Osteoblast (primary cell): ENCODE measurements around the gene WWC1. TPM values are rescaled to one million over a fixed set of nuclear protein-coding genes. Genes with fewer than 3 reads are reported as not detected.

ENCODE experiments used
- DNase-seq: peaks from one replicate; pipeline ENCODE4 v3.0.0; 2011; ENCODE audit warnings: low spot score, mixed read lengths; ENCODE audit not compliant: insufficient read length; ENCODE audit errors: missing footprints
- H2AFZ ChIP-seq: 2 replicates; pipeline ENCODE4 v1.6.0; 2011; ENCODE audit warnings: mild to moderate bottlenecking, low read length
- H3K27ac ChIP-seq: 2 replicates; pipeline ENCODE4 v1.5.1; 2011; ENCODE audit warnings: mild to moderate bottlenecking, low read depth, low read length, moderate library complexity
- H3K27me3 ChIP-seq: 2 replicates; pipeline ENCODE4 v1.6.0; 2012; ENCODE audit warnings: mild to moderate bottlenecking, control low read depth, inconsistent platforms, low read length, moderate library complexity; ENCODE audit not compliant: insufficient read depth
- H3K36me3 ChIP-seq: 2 replicates; pipeline ENCODE4 v1.5.1; 2011; ENCODE audit warnings: mild to moderate bottlenecking, low read length, control low read depth, moderate library complexity; ENCODE audit not compliant: insufficient read depth
- H3K4me1 ChIP-seq: 2 replicates; pipeline ENCODE4 v1.5.1; 2011; ENCODE audit warnings: mild to moderate bottlenecking, low read length, control low read depth, moderate library complexity; ENCODE audit not compliant: insufficient read depth
- H3K4me2 ChIP-seq: 2 replicates; pipeline ENCODE4 v1.6.0; 2011; ENCODE audit warnings: mild to moderate bottlenecking, low read length; ENCODE audit not compliant: insufficient read depth
- H3K4me3 ChIP-seq: fragments of 200-600 bp; sonication (generic); 3 replicates; pipeline ENCODE4 v1.5.1; 2012; ENCODE audit warnings: mild to moderate bottlenecking, low read length, inconsistent platforms; ENCODE audit not compliant: insufficient read depth
- H3K79me2 ChIP-seq: 2 replicates; pipeline ENCODE4 v1.6.0; 2012; ENCODE audit warnings: mild to moderate bottlenecking, low read length, control low read depth, inconsistent platforms; ENCODE audit not compliant: insufficient read depth
- H3K9me3 ChIP-seq: 2 replicates; pipeline ENCODE4 v1.5.1; 2011; ENCODE audit warnings: low read depth, low read length, control low read depth
- H4K20me1 ChIP-seq: 2 replicates; pipeline ENCODE4 v1.6.0; 2012; ENCODE audit warnings: mild to moderate bottlenecking, low read length, control low read depth; ENCODE audit not compliant: insufficient read depth
- total RNA-seq: library from RNA; depleted of rRNA; stranded (reverse); fragments of >200 nt; gene quantifications from 2 replicates; pipeline ENCODE4 v1.2.3, GENCODE V29; 2012
- TF ChIP-seq, protein P1 (sequence below): IDR thresholded peaks from 2 replicates; pipeline ENCODE4 v1.5.1; 2011; ENCODE audit warnings: mild to moderate bottlenecking, low read depth, low read length, moderate library complexity; ENCODE audit errors: extremely low read depth

The WWC1 gene
- total RNA-seq, 1 donor, result 1.4 TPM

DNA sequence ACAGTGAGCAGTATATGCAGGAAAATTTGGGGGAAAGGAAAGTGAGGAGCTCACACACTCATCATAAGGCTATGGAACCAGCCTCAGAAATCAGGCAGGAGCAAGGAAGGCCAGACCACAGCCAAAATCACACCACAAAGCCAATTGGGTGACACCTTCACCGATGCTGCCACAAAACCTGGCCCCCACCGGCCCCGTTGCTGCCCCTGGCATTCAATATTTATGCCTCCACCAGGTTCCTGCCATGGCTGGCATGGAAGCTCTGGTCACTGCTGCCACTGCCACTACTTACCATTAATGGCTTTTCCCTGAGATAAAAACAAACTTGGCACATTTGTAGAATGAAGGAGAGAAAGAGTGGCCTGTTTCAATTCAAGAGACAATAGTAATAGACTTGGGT lies 166.1 kb downstream of the WWC1 start:
- TF ChIP-seq, protein P1, sequence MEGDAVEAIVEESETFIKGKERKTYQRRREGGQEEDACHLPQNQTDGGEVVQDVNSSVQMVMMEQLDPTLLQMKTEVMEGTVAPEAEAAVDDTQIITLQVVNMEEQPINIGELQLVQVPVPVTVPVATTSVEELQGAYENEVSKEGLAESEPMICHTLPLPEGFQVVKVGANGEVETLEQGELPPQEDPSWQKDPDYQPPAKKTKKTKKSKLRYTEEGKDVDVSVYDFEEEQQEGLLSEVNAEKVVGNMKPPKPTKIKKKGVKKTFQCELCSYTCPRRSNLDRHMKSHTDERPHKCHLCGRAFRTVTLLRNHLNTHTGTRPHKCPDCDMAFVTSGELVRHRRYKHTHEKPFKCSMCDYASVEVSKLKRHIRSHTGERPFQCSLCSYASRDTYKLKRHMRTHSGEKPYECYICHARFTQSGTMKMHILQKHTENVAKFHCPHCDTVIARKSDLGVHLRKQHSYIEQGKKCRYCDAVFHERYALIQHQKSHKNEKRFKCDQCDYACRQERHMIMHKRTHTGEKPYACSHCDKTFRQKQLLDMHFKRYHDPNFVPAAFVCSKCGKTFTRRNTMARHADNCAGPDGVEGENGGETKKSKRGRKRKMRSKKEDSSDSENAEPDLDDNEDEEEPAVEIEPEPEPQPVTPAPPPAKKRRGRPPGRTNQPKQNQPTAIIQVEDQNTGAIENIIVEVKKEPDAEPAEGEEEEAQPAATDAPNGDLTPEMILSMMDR, result no peak
- DNase-seq, result no peak
- H3K79me2 ChIP-seq, result no peaks in the 10 kb centered on the region

DNA sequence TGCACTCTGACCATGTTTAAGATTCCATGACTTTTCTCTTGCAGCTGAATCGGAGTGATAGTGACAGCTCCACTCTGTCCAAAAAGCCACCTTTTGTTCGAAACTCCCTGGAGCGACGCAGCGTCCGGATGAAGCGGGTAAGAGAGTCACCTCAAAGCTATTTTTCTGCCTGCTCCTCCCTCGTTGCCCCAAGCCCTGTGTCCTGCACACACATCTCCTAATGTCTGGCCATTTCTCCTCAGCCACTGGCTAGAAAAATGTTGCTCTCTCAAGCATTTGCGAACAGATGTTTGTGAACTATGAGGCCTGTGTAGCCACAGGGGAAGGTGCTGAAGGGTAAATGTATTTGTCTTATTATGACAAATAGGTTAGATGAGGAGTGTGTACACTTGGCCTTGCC lies 169.2 kb downstream of the WWC1 start:
- Histone ChIP-seq H3K9me3 (no peaks in the 10 kb centered on the region), H3K27me3 (no peaks in the 10 kb centered on the region), H2AFZ (no peak overlapping the region), H3K4me1 (no peaks in the 10 kb centered on the region), H4K20me1 (no peaks in the 10 kb centered on the region), H3K36me3 (peaks cover 4% of the 10 kb centered on the region), H3K4me3 (no peak overlapping the region), H3K79me2 (no peaks in the 10 kb centered on the region), H3K4me2 (no peak overlapping the region), H3K27ac (no peak overlapping the region)
- TF ChIP-seq, protein P1, result no peak
- no peak for DNase-seq

More for the DNA sequence above, 166.1 kb downstream of the WWC1 start:
- peaks cover 4% of the 10 kb centered on the region for H3K36me3 ChIP-seq
- H3K27me3 ChIP-seq, result no peaks in the 10 kb centered on the region
- H4K20me1 ChIP-seq, result no peaks in the 10 kb centered on the region
- H3K4me3 ChIP-seq, result no peak overlapping the region
- H3K4me1 ChIP-seq, result no peaks in the 10 kb centered on the region
- no peak overlapping the region for H2AFZ ChIP-seq
- H3K27ac ChIP-seq, result no peak overlapping the region
- H3K9me3 ChIP-seq, result no peaks in the 10 kb centered on the region
- no peak overlapping the region for H3K4me2 ChIP-seq

DNA sequence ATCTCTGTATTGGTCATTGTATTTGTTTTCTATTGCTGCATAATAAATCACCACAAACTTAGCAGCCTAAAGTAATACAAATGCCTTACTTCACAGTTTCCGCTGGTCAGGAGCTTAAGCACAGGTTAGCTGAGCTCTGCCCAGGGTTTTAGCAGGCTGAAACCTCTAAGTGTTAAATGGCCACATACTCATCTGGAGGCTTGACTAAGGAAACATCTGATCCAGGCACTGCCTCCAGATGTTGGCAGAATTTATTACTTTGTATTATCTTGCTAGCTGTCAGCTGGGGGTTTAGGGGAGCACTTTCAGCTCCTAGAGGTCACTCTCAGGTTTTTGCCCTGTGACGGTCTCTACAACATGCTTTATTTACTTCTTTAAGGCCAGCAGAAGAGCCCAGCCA lies 171.6 kb downstream of the WWC1 start:
- H3K9me3 ChIP-seq, result no peaks in the 10 kb centered on the region
- no peak overlapping the region for H3K4me2 ChIP-seq
- no peak overlapping the region for H3K27ac ChIP-seq
- TF ChIP-seq, protein P1, result no peak
- no peak for DNase-seq
- no peaks in the 10 kb centered on the region for H4K20me1 ChIP-seq
- H3K4me3 ChIP-seq, result no peak overlapping the region
- H3K79me2 ChIP-seq, result no peaks in the 10 kb centered on the region
- H3K36me3 ChIP-seq, result no peaks in the 10 kb centered on the region
- H2AFZ ChIP-seq, result no peak overlapping the region
- H3K27me3 ChIP-seq, result no peaks in the 10 kb centered on the region
- H3K4me1 ChIP-seq, result no peaks in the 10 kb centered on the region

DNA sequence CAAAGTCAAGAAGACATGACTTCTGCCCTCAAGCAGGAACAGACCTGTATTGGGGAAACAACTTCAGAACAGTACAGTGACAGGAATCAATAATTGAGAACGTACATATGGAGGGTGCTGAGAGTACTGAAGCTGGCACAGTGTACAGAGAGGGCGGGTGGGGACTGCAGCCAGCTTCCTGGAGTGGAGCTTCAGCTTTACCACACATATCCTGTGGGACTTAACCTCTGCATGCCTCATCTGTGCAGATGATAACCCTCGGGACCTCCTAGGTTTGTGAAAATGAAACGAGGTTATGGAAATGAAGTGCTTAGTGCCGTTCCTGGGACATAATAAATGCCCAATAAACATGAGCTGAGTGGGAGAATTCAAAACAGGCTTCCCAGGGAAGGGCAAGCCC lies 172.8 kb downstream of the WWC1 start:
- TF ChIP-seq, protein P1, result no peak
- Histone ChIP-seq H3K36me3 (no peaks in the 10 kb centered on the region), H3K4me1 (no peaks in the 10 kb centered on the region), H2AFZ (no peak overlapping the region), H3K9me3 (no peaks in the 10 kb centered on the region), H4K20me1 (no peaks in the 10 kb centered on the region), H3K27ac (no peak overlapping the region), H3K4me2 (no peak overlapping the region), H3K79me2 (no peaks in the 10 kb centered on the region), H3K4me3 (no peak overlapping the region), H3K27me3 (no peaks in the 10 kb centered on the region)
- DNase-seq, result no peak
